ENCODE results near the gene MRPL40. TPM values are rescaled to one million over a fixed set of nuclear protein-coding genes. Genes with fewer than 3 reads are reported as not detected.

The MRPL40 gene
- total RNA-seq, 4 donors from 2014 or later = 5.0 to 20.4 (median 12.3) TPM

- H3K4me3 ChIP-seq = no peak overlapping the region
- intact Hi-C loops (cut with DNase I; ENCODE audit: low total_unique reads) = no loop called here
- no peak for DNase-seq
- no peaks in the 10 kb centered on the region for H3K27me3 ChIP-seq
- no peaks in the 10 kb centered on the region for H3K36me3 ChIP-seq
- TF ChIP-seq CTCF (IDR thresholded peaks at IDR 0.05) = no peak
- TF ChIP-seq POLR2A (IDR thresholded peaks at IDR 0.05) = no peak
- H3K4me1 ChIP-seq = no peaks in the 10 kb centered on the region
- no peak overlapping the region for H3K27ac ChIP-seq
- H3K9me3 ChIP-seq = no peaks in the 10 kb centered on the region
Observed at GRCh38 chr22:19387575-19387974, 44.8 kb upstream of the MRPL40 start.

- no peaks in the 10 kb centered on the region for H3K9me3 ChIP-seq
- H3K27ac ChIP-seq = no peak overlapping the region
- no peaks in the 10 kb centered on the region for H3K4me1 ChIP-seq
- no peak for TF ChIP-seq CTCF (IDR thresholded peaks at IDR 0.05)
- TF ChIP-seq POLR2A (IDR thresholded peaks at IDR 0.05) = no peak
- no peaks in the 10 kb centered on the region for H3K36me3 ChIP-seq
- no peak overlapping the region for H3K4me3 ChIP-seq
- DNase-seq = no peak
- no peaks in the 10 kb centered on the region for H3K27me3 ChIP-seq
- intact Hi-C loops (cut with DNase I; ENCODE audit: low total_unique reads) = no loop called here
Observed at GRCh38 chr22:19393704-19394103, 38.6 kb upstream of the MRPL40 start.

GRCh38 chr22:19394274-19395050 is 37.9 kb upstream of the MRPL40 start:
- Histone ChIP-seq H3K9me3 (no peaks in the 10 kb centered on the region), H3K4me3 (no peak overlapping the region), H3K36me3 (no peaks in the 10 kb centered on the region), H3K27ac (no peak overlapping the region), H3K27me3 (no peaks in the 10 kb centered on the region), H3K4me1 (no peaks in the 10 kb centered on the region)
- no peak for DNase-seq
- no peak for TF ChIP-seq POLR2A (IDR thresholded peaks at IDR 0.05)
- TF ChIP-seq CTCF (IDR thresholded peaks at IDR 0.05) = no peak
- intact Hi-C loops (cut with DNase I; ENCODE audit: low total_unique reads) = no loop called here

- intact Hi-C loops (cut with DNase I; ENCODE audit: low total_unique reads) = no loop called here
Observed at GRCh38 chr22:19395276-19395675, 37.1 kb upstream of the MRPL40 start.

More at GRCh38 chr22:19395276-19395675, 37.1 kb upstream of the MRPL40 start:
- Histone ChIP-seq H3K36me3 (no peaks in the 10 kb centered on the region), H3K27me3 (no peaks in the 10 kb centered on the region), H3K9me3 (no peaks in the 10 kb centered on the region), H3K27ac (no peak overlapping the region), H3K4me3 (no peak overlapping the region), H3K4me1 (no peaks in the 10 kb centered on the region)
- TF ChIP-seq CTCF (IDR thresholded peaks at IDR 0.05) (no peak), POLR2A (IDR thresholded peaks at IDR 0.05) (no peak)
- no peak for DNase-seq

Measured in uterus (tissue), 4 donors.